ENCODE data around the gene GSTT2. TPM values are rescaled to one million over a fixed set of nuclear protein-coding genes. Genes with fewer than 3 reads are reported as not detected.
"Not testable (repeated sequence)": the region's sequence is repeated elsewhere in the genome, so short reads cannot be mapped to it uniquely, and the experiment has no call there.

Gene GSTT2
- total RNA-seq, 6 experiments from 2014 or later: 0.76 TPM; not detected in 5

DNA sequence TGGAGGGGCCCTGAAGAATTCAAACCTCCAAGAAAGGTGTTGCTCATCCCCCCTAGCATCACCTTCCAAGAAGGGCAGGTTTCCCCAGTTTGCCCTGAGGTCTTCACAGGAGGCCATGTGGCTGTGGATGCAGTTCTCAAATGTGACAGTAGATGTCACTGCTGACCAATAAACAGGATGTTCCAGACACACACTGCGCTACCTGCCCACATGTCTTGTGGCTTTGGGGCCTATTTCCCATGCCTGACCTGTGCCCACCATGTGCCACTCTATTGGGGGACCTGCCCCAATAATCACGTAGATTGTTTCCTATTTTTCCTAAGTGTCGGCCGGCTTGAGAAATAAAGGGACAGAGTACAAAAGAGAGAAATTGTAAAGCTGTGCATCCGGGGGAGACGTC is 4.5 kb downstream of the GSTT2 start:
- Histone ChIP-seq H3K27me3 (no peaks in the 10 kb centered on the region), H3K9me3 (no peaks in the 10 kb centered on the region), H3K27ac (no peak overlapping the region), H3K4me3 (no peak overlapping the region), H3K4me1 (no peaks in the 10 kb centered on the region), H3K36me3 (no peaks in the 10 kb centered on the region)
- no CpG with 5 or more reads among the region's 6 CpGs for WGBS (ENCODE audit: insufficient coverage, low coverage, low lambda C conversion rate, missing lambda C conversion rate)
- TF ChIP-seq POLR2A (IDR thresholded peaks at IDR 0.05): no peak
- TF ChIP-seq, protein P1, sequence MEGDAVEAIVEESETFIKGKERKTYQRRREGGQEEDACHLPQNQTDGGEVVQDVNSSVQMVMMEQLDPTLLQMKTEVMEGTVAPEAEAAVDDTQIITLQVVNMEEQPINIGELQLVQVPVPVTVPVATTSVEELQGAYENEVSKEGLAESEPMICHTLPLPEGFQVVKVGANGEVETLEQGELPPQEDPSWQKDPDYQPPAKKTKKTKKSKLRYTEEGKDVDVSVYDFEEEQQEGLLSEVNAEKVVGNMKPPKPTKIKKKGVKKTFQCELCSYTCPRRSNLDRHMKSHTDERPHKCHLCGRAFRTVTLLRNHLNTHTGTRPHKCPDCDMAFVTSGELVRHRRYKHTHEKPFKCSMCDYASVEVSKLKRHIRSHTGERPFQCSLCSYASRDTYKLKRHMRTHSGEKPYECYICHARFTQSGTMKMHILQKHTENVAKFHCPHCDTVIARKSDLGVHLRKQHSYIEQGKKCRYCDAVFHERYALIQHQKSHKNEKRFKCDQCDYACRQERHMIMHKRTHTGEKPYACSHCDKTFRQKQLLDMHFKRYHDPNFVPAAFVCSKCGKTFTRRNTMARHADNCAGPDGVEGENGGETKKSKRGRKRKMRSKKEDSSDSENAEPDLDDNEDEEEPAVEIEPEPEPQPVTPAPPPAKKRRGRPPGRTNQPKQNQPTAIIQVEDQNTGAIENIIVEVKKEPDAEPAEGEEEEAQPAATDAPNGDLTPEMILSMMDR (IDR thresholded peaks at IDR 0.05): peak in 2 of 4 donors; percentile 49 to 63
- ATAC-seq (peak in 2 of 4 donors; percentile 49 to 64), DNase-seq (no peak)
- intact Hi-C loops (cut with DNase I): no loop called here

DNA sequence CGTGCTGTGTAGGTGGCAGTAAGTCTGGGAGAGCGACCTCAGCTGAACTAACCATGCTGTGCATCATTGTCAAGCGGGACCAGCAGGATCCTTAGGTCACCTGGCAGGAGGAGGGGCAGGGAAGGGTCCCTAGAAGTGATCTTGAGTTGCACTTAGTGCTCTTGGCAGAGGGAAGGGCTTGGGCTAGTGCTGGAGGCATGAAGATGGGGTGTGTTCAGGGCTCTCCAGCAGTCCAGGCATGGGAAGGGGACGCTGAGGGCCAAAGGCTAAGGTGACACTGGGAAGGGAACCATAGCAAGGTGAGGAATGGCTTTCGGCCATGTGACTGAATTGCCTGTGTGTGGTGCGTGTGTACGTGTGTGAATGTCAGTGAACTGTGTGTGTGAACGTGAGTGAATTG is 6.2 kb downstream of the GSTT2 start:
- H3K36me3 ChIP-seq; H3K9me3 ChIP-seq; H3K27me3 ChIP-seq; DNase-seq; H3K4me1 ChIP-seq; H3K27ac ChIP-seq; ATAC-seq; H3K4me3 ChIP-seq; intact Hi-C loops (cut with DNase I): not testable (repeated sequence)
- WGBS (ENCODE audit: insufficient coverage, low coverage, low lambda C conversion rate, missing lambda C conversion rate): no CpG with 5 or more reads among the region's 8 CpGs

DNA sequence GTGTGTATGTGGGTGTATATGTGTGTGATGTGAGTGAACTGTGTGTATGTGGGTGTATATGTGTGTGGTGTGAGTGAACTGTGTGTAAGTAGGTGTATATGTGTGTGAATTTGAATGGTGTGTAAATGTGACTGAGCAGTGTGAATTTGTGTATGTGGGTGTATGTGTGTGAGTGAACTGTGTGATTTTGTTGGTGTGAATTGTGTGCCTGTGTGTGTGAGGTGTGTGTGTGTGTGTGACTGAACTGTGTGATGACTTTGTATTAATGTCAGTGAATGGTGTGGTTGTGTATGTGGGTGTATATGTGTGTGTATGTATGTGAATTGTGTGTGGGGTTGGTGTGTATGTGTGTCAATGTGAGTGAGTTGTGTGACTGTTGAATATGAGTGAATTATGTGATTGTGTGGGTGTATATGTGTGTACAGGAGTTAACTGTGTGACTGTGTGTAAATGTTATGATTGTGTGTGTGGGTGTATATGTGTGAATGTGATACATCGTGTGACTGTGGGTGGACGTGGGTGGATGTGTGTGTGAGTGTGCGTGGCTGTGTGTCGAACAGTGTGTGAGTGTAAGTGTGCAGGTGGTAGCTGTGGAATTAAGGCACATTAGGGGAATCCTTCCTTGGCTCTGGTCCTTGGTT is 6.7 kb downstream of the GSTT2 start:
- DNase-seq; H3K36me3 ChIP-seq; ATAC-seq; H3K27me3 ChIP-seq; H3K27ac ChIP-seq; H3K4me1 ChIP-seq; H3K4me3 ChIP-seq; H3K9me3 ChIP-seq; intact Hi-C loops (cut with DNase I): not testable (repeated sequence)
- WGBS (ENCODE audit: insufficient coverage, low coverage, low lambda C conversion rate, missing lambda C conversion rate): no CpG with 5 or more reads among the region's 4 CpGs

DNA sequence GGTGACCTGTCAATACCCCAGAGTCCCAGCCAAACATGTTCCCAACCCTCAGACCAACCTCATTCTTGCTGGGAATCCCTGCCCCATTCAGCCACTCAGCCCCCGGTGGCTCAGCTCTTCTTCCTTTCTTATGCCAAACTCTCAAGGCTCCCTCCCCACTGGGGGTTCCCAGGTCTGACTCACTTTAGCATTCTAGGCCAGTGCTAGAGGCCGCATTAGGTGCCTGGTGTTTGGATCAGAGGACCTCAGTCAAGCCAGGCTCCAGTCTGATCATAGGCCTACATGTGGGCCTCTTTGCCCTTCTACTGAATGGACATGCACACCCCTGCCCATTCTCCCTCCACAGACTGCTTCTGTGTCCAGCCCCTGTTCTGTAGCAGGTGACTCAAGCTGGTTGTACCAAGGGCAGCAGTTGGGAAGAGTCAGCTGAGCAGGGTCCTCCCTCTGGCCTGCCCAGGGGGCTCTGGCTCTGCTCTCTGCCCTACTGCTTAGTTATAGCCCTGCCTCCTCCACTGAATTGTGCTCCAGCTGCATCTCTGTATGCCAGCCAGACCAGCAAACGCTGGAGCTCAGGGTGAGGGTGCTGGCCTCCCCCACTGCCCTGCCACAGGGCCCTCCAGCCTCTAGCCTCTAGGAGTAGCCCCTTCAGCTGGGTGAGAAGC is 9.8 kb downstream of the GSTT2 start:
- ATAC-seq: peak in 2 of 4 donors; percentile 21 to 34

DNA sequence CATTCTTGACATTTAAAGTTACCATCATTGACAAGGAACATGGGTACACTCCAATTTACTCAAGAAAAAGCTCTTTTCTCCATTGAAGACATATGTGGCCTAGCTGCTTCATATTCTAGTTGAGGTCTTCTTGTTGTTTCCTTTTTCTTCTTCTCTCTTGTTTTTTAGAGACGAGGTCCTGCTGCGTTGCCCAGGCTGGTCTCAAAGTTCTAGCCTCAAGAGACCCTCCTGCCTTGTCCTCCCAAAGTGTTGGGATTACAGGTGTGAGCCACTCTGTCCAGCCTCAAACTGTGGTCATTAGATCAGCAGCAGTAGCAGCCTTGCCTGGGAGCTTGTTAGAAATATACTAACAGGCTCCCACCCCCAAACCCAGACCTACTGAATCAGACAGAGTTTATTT is 13.1 kb downstream of the GSTT2 start:
- DNase-seq; H3K4me1 ChIP-seq; ATAC-seq; H3K4me3 ChIP-seq; intact Hi-C loops (cut with DNase I); H3K27ac ChIP-seq; H3K36me3 ChIP-seq; H3K9me3 ChIP-seq; H3K27me3 ChIP-seq: not testable (repeated sequence)
- WGBS (ENCODE audit: insufficient coverage, low coverage, low lambda C conversion rate, missing lambda C conversion rate): 54% methylated on average over 2 of the region's 2 CpGs

More for the DNA sequence above, 9.8 kb downstream of the GSTT2 start:
- H3K27ac ChIP-seq; intact Hi-C loops (cut with DNase I); H3K9me3 ChIP-seq; H3K36me3 ChIP-seq; H3K4me3 ChIP-seq; H3K27me3 ChIP-seq; DNase-seq; H3K4me1 ChIP-seq: not testable (repeated sequence)
- no CpG with 5 or more reads among the region's 3 CpGs for WGBS (ENCODE audit: insufficient coverage, low coverage, low lambda C conversion rate, missing lambda C conversion rate)

DNA sequence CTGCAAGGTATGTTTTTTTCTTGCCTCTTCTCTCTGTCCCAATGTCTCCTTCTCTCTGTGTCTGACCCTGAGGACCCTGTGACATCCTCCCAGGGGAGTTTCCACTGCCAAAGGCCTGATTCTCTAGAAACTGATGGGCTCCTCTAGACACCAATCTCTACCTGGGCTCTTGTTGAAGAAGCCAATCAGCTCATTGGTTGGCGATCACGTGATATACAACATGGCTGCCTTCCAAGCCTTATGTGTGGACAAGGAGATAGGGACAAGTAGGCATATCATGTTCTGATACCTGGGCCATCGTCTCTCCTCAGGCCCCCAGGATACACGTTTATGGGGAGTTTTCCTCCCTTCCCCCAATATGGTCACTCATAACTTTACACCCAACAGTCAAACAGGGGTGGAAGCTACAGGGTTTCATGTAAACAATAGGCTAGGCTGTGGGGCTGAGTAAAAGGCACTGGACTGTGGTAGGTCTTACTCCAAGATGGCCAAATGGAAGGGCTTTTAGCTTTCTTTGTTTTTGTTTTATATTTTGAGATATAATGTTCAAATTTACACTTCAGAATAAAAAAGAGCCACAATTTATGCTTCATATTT is 13.7 kb downstream of the GSTT2 start:
- H3K27me3 ChIP-seq; H3K36me3 ChIP-seq; H3K4me1 ChIP-seq; intact Hi-C loops (cut with DNase I); ATAC-seq; DNase-seq; H3K9me3 ChIP-seq; H3K4me3 ChIP-seq; H3K27ac ChIP-seq: not testable (repeated sequence)
- WGBS (ENCODE audit: insufficient coverage, low coverage, low lambda C conversion rate, missing lambda C conversion rate): 13% methylated on average over 2 of the region's 4 CpGs

DNA sequence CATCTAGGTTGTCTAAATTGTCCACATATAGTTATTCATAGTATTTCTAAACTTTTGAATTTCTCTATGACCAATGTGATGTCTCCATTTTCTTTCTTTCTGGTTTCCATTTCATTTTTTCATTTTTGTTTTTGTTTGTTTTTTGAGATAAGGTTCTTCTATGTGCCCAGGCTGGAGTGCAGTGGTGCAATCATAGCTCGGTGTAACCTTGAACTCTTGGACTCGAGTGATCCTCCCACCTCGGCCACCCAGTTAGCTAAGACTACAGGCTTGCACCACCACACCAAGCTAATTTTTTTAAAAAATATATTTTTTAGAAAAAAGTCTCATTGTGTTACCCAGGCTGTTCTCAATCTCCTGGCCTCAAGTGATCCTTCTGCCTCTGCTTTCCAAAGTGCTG is 17.2 kb downstream of the GSTT2 start:
- 52% methylated on average over 3 of the region's 3 CpGs for WGBS (ENCODE audit: insufficient coverage, low coverage, low lambda C conversion rate, missing lambda C conversion rate)
- intact Hi-C loops (cut with DNase I): no loop called here
- ATAC-seq: peak in 3 of 4 donors; percentile 42 to 94 (median 59)

DNA sequence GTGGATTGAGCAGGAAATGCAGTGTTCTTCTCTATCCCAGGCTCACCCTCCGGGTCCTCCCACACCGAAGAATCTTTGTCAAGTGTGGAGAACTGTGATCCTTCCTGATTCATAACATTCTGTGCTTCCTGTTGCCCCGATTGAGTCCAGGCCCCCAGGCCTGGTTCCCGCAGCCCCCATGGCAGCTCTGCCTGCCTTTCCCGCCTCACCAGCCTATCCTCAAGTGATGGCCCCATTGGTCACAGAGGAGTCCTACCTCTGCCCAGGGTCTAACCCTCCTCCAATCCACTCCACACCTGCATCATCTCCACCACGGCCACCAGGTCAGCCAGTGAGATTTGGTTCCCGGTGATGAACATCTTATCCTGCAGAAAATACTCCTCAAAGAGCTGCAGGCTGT is 19.8 kb downstream of the GSTT2 start:
- 82% methylated on average over 5 of the region's 7 CpGs for WGBS (ENCODE audit: insufficient coverage, low coverage, low lambda C conversion rate, missing lambda C conversion rate)
- H3K27ac ChIP-seq; DNase-seq; intact Hi-C loops (cut with DNase I); H3K36me3 ChIP-seq; H3K4me1 ChIP-seq; H3K9me3 ChIP-seq; H3K27me3 ChIP-seq; H3K4me3 ChIP-seq: not testable (repeated sequence)
- ATAC-seq: peak in 1 of 4 donors; percentile 26

More for the DNA sequence above, 17.2 kb downstream of the GSTT2 start:
- TF ChIP-seq, protein P1 (IDR thresholded peaks at IDR 0.05): no peak
- no peak for TF ChIP-seq POLR2A (IDR thresholded peaks at IDR 0.05)
- Histone ChIP-seq H3K4me3 (no peak overlapping the region), H3K36me3 (no peaks in the 10 kb centered on the region), H3K27me3 (no peaks in the 10 kb centered on the region), H3K9me3 (no peaks in the 10 kb centered on the region), H3K4me1 (no peaks in the 10 kb centered on the region), H3K27ac (no peak overlapping the region)
- DNase-seq: no peak

Data from right lobe of liver (tissue), 6 donors.